Renal cortical epithelial cell (primary cell): Measurements from ENCODE around the gene OCA2. TPM values are rescaled to one million over a fixed set of nuclear protein-coding genes. Genes with fewer than 3 reads are reported as not detected.
"Not testable (repeated sequence)": the region's sequence is repeated elsewhere in the genome, so short reads cannot be mapped to it uniquely, and the experiment has no call there.

Source experiments
- DNase-seq: peaks from one replicate; pipeline ENCODE4 v3.0.0-alpha.2; 2011; ENCODE audit warnings: low read depth
- total RNA-seq: library from RNA; depleted of rRNA; stranded (reverse); fragments of >200 nt; gene quantifications from 2 replicates; pipeline ENCODE4 v1.2.3, GENCODE V29; 2014

OCA2 gene
- total RNA-seq, 1 donor from 2014 or later, result 0.40 TPM

GRCh38 chr15:27725731-27726130 is 373.4 kb downstream of the OCA2 start:
- DNase-seq, result no peak

GRCh38 chr15:27723821-27724220 is 375.3 kb downstream of the OCA2 start:
- DNase-seq, result no peak

GRCh38 chr15:27722102-27722501 is 377.0 kb downstream of the OCA2 start:
- no peak for DNase-seq

GRCh38 chr15:27714675-27715074 is 384.4 kb downstream of the OCA2 start:
- DNase-seq, result no peak

- not testable (repeated sequence) for DNase-seq
Measured at GRCh38 chr15:27713850-27714249, 385.3 kb downstream of the OCA2 start.

GRCh38 chr15:27707257-27707656 is 391.9 kb downstream of the OCA2 start:
- DNase-seq, result no peak

GRCh38 chr15:27706300-27706699 is 392.8 kb downstream of the OCA2 start:
- DNase-seq, result no peak

- no peak for DNase-seq
Measured at GRCh38 chr15:27705056-27705455, 394.1 kb downstream of the OCA2 start.

Other genes with a start within 250 kb of the OCA2 start
- gene HERC2, start 222.9 kb upstream of the OCA2 start, total RNA-seq, result 31.8 and 101 TPM in 2 replicates